HepG2 (cell line): ENCODE data around the gene MRFAP1L1. TPM values are rescaled to one million over a fixed set of nuclear protein-coding genes. Genes with fewer than 3 reads are reported as not detected.

Experiments used
- KDM5A ChIP-seq: fragments of 200-600 bp; sonication (generic); IDR thresholded peaks from 2 replicates; pipeline ENCODE4 v1.7.0; 2018; ENCODE audit warnings: antibody characterized with exemption, mild to moderate bottlenecking, low read length, borderline replicate concordance
- NFRKB ChIP-seq: fragments of 450-650 bp; IDR thresholded peaks from 2 replicates; pipeline ENCODE4 v1.6.1; 2017
- PAF1 ChIP-seq: IDR thresholded peaks from 2 replicates; pipeline ENCODE4 v1.6.1; 2016; ENCODE audit warnings: missing genetic modification reagents, missing compliant biosample characterization
- PAXIP1 ChIP-seq: sonication (generic); formaldehyde crosslinking; conservative IDR thresholded peaks from 2 replicates; pipeline ENCODE4 v1.4.0; 2020; ENCODE audit warnings: mild to moderate bottlenecking, missing genetic modification reagents, moderate library complexity
- POGK ChIP-seq: sonication (generic); formaldehyde crosslinking; conservative IDR thresholded peaks from 2 replicates; pipeline ENCODE4 v1.8.0; 2022; ENCODE audit warnings: mild to moderate bottlenecking, moderate library complexity, missing genetic modification reagents
- RAD21 ChIP-seq: fragments of 450-650 bp; formaldehyde crosslinking; IDR thresholded peaks from 2 replicates; pipeline ENCODE4 v1.5.0; 2020; ENCODE audit warnings: mild to moderate bottlenecking
- RNF2 ChIP-seq: fragments of 450-650 bp; conservative IDR thresholded peaks from 2 replicates; pipeline ENCODE4 v1.6.1; 2016; ENCODE audit warnings: low read depth
- SNAPC2 ChIP-seq: sonication (generic); formaldehyde crosslinking; IDR thresholded peaks from 2 replicates; pipeline ENCODE4 v1.8.1; 2022; ENCODE audit warnings: mild to moderate bottlenecking, missing genetic modification reagents
- SOX6 ChIP-seq, 2 experiments: fragments of 450-650 bp in 1 of 2; sonication (generic) in 1 of 2; formaldehyde crosslinking in 1 of 2; IDR thresholded peaks; 2 replicates each; pipeline versions ENCODE4 v1.4.0 to v1.6.1; 2017 to 2020; ENCODE audit warnings: antibody characterized with exemption in 1 of 2, mild to moderate bottlenecking in 1 of 2, missing genetic modification reagents in 1 of 2
- YEATS2 ChIP-seq: sonication (generic); formaldehyde crosslinking; IDR thresholded peaks from 2 replicates; pipeline ENCODE4 v1.4.0; 2020; ENCODE audit warnings: missing genetic modification reagents, borderline replicate concordance
- ZBTB20 ChIP-seq: sonication (generic); formaldehyde crosslinking; IDR thresholded peaks from 2 replicates; pipeline ENCODE4 v1.8.1; 2023; ENCODE audit warnings: missing genetic modification reagents, low read depth, mild to moderate bottlenecking, borderline replicate concordance
- ZC3H13 ChIP-seq: sonication (generic); formaldehyde crosslinking; IDR thresholded peaks from 2 replicates; pipeline ENCODE4 v1.8.1; 2023; ENCODE audit warnings: mild to moderate bottlenecking, missing genetic modification reagents, moderate library complexity
- ZFP82 ChIP-seq: sonication (generic); formaldehyde crosslinking; IDR thresholded peaks from 2 replicates; pipeline ENCODE4 v1.5.1; 2020; ENCODE audit warnings: mild to moderate bottlenecking, missing genetic modification reagents, borderline replicate concordance
- ZKSCAN8 ChIP-seq: IDR thresholded peaks from 2 replicates; pipeline ENCODE4 v1.6.1; 2016; ENCODE audit warnings: borderline replicate concordance, missing genetic modification reagents, missing compliant biosample characterization
- ZNF138 ChIP-seq: sonication (generic); formaldehyde crosslinking; IDR thresholded peaks from 2 replicates; pipeline ENCODE4 v1.5.0; 2020; ENCODE audit warnings: mild to moderate bottlenecking, low read depth, missing genetic modification reagents
- ZNF766 ChIP-seq: sonication (generic); formaldehyde crosslinking; IDR thresholded peaks from 2 replicates; pipeline ENCODE4 v1.5.0; 2020; ENCODE audit warnings: missing genetic modification reagents, borderline replicate concordance
- ZNF777 ChIP-seq: sonication (generic); formaldehyde crosslinking; IDR thresholded peaks from 2 replicates; pipeline ENCODE4 v1.4.0; 2020; ENCODE audit warnings: missing genetic modification reagents
- polyA plus RNA-seq, 8 experiments: library from polyadenylated mRNA; depleted of rRNA in 3 of 8; stranded (reverse) in 7 of 8; unstranded in 1 of 8; fragments of >200 nt; fragmentation: Illumina TruSeq in 4 of 8; extraction: Trizol in 4 of 8; gene quantifications; 2 replicates each; pipeline versions ENCODE4 v1.2.1 to v1.2.3, GENCODE V29; 2011 to 2016; ENCODE audit warnings: low read depth in 4 of 8, missing spikeins in 1 of 8, mixed read lengths in 1 of 8; ENCODE audit not compliant: insufficient read depth in 1 of 8
- total RNA-seq, 5 experiments: library from RNA; depleted of rRNA; stranded (reverse); fragments of >200 nt; fragmentation: Illumina TruSeq; extraction: Trizol; gene quantifications; 2 replicates each; pipeline ENCODE4 v1.2.3, GENCODE V29; 2016; ENCODE audit warnings: low read depth in 1 of 5
- TF ChIP-seq, protein P1 (sequence below): sonication (generic); formaldehyde crosslinking; IDR thresholded peaks from 2 replicates; pipeline ENCODE4 v1.5.0; 2020; ENCODE audit warnings: mild to moderate bottlenecking, missing genetic modification reagents
- TF ChIP-seq, protein P2 (sequence below): conservative IDR thresholded peaks from 2 replicates; pipeline ENCODE4 v1.6.1; 2018; ENCODE audit warnings: missing genetic modification reagents
- TF ChIP-seq, protein P3 (sequence below): sonication (generic); formaldehyde crosslinking; IDR thresholded peaks from 2 replicates; pipeline ENCODE4 v1.4.0; 2020; ENCODE audit warnings: missing genetic modification reagents

The MRFAP1L1 gene
- total and polyA plus RNA-seq, 2 of the 13 experiments (the other 11 are each of a cell fraction or from before 2014, with no cell fraction given): 44.8 to 76.6 TPM

DNA sequence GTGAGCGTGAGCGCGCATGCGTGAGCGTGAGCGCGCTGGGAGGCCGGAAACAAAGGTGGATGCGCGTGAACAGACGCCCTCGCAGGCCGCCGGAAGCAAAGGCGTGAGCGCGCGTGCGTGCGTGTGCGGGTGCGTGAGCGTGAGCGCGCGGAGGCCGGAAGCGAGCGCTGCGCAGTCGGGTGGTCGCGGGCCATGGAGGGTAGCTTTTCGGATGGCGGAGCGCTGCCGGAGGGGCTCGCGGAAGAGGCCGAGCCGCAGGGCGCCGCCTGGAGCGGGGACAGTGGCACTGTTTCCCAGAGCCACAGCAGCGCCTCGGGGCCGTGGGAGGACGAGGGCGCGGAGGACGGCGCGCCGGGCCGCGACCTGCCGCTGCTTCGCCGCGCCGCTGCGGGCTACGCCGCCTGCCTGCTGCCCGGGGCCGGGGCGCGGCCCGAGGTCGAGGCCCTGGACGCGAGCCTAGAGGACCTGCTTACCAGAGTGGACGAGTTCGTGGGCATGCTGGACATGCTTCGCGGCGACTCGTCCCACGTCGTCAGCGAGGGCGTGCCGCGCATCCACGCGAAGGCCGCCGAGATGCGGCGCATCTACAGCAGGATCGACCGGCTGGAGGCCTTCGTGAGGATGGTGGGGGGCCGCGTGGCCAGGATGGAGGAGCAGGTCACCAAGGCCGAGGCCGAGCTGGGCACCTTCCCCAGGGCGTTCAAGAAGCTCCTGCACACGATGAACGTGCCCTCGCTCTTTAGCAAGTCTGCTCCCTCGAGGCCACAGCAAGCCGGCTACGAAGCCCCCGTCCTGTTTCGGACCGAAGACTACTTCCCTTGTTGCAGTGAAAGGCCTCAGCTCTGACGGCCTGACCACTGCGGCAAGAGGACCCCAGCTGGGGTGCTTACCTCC, 6.6 kb upstream of the MRFAP1L1 start, which contains the start of gene BLOC1S4 (continued):
- TF ChIP-seq PAXIP1 (CRISPR knock-in tag) (peak; percentile 42), ZNF777 (CRISPR knock-in tag) (peak; percentile 45; the same call in 1 of the 2 replicates), POGK (CRISPR knock-in tag) (peak; percentile 84), RNF2 (0 out of 2 replicates have a peak, but pooled peaks have one; percentile 65), YEATS2 (CRISPR knock-in tag) (peak; percentile 85; the same call in 1 of the 2 replicates), ZC3H13 (CRISPR knock-in tag) (peak; percentile 92; the same call in 1 of the 2 replicates), PAF1 (CRISPR knock-in tag) (no peak), KDM5A (peak; percentile 96; the same call in 1 of the 2 replicates), SNAPC2 (CRISPR knock-in tag) (peak; percentile 28; the same call in 1 of the 2 replicates), ZFP82 (peak; percentile 90; the same call in 1 of the 2 replicates), ZNF766 (CRISPR knock-in tag) (peak; percentile 53; the same call in 1 of the 2 replicates), ZKSCAN8 (CRISPR knock-in tag) (peak; percentile 20; the same call in 1 of the 2 replicates), SOX6 (IDR thresholded peaks at IDR 0.05) (no peak), SOX6 (CRISPR knock-in tag; IDR thresholded peaks at IDR 0.05) (peak; percentile 52), RAD21 (CRISPR knock-in tag) (peak; percentile 66), ZBTB20 (CRISPR knock-in tag) (0 out of 2 replicates have a peak, but pooled peaks have one; percentile 49), NFRKB (no peak), ZNF138 (peak; percentile 68; the same call in 1 of the 2 replicates)
- TF ChIP-seq, protein P1, sequence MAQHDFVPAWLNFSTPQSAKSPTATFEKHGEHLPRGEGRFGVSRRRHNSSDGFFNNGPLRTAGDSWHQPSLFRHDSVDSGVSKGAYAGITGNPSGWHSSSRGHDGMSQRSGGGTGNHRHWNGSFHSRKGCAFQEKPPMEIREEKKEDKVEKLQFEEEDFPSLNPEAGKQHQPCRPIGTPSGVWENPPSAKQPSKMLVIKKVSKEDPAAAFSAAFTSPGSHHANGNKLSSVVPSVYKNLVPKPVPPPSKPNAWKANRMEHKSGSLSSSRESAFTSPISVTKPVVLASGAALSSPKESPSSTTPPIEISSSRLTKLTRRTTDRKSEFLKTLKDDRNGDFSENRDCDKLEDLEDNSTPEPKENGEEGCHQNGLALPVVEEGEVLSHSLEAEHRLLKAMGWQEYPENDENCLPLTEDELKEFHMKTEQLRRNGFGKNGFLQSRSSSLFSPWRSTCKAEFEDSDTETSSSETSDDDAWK: no peak
- TF ChIP-seq, protein P2, sequence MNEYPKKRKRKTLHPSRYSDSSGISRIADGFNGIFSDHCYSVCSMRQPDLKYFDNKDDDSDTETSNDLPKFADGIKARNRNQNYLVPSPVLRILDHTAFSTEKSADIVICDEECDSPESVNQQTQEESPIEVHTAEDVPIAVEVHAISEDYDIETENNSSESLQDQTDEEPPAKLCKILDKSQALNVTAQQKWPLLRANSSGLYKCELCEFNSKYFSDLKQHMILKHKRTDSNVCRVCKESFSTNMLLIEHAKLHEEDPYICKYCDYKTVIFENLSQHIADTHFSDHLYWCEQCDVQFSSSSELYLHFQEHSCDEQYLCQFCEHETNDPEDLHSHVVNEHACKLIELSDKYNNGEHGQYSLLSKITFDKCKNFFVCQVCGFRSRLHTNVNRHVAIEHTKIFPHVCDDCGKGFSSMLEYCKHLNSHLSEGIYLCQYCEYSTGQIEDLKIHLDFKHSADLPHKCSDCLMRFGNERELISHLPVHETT (CRISPR knock-in tag): peak; percentile 56; the same call in 1 of the 2 replicates
- TF ChIP-seq, protein P3, sequence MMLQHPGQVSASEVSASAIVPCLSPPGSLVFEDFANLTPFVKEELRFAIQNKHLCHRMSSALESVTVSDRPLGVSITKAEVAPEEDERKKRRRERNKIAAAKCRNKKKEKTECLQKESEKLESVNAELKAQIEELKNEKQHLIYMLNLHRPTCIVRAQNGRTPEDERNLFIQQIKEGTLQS (CRISPR knock-in tag): no peak
